GM15510 (cell line): ENCODE data around the gene PIGQ.

ENCODE experiments used
- POLR2A ChIP-seq: IDR thresholded peaks from 3 replicates; pipeline ENCODE4 v1.6.1; 2011; ENCODE audit warnings: borderline replicate concordance; ENCODE audit not compliant: insufficient read length; ENCODE audit errors: extremely low read depth

Gene PIGQ

DNA sequence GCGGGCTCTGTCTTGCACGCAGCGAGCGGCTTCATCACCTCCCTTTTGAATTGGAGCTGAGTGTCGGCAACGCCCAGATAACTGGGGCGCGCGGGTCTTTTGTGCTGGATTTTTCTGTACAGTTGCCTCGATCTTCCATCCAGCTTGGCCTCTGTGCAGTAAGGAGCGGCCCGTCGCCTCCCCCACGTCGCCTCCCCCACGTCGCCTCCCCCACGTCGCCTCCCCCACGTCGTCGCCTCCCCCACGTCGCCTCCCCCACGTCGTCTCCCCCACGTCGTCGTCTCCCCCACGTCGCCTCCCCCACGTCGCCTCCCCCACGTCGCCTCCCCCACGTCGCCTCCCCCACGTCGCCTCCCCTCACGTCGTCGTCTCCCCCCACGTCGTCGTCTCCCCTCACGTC is 25.3 kb upstream of the PIGQ start:
- no peak for TF ChIP-seq POLR2A

DNA sequence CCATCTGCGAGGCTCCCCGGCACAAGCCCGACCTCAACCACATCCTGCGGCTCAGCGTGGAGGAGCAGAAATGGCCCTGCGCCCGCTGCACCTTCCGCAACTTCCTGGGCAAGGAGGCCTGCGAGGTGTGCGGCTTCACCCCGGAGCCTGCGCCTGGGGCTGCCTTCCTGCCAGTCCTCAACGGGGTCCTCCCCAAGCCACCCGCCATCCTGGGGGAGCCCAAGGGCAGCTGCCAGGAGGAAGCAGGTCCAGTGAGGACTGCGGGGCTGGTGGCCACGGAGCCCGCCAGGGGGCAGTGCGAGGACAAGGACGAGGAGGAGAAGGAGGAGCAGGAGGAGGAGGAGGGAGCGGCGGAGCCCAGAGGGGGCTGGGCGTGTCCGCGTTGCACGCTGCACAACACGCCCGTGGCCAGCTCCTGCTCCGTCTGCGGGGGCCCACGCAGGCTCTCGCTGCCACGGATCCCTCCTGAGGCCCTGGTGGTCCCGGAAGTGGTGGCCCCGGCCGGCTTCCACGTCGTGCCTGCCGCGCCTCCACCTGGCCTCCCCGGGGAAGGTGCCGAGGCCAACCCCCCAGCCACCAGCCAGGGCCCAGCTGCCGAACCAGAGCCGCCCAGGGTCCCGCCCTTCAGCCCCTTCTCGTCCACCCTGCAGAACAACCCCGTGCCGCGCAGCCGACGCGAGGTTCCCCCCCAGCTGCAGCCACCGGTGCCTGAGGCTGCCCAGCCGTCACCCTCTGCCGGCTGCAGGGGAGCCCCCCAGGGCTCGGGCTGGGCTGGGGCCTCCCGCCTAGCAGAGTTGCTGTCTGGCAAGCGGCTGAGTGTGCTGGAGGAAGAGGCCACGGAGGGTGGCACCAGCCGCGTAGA is 22.6 kb upstream of the PIGQ start:
- no peak for TF ChIP-seq POLR2A

DNA sequence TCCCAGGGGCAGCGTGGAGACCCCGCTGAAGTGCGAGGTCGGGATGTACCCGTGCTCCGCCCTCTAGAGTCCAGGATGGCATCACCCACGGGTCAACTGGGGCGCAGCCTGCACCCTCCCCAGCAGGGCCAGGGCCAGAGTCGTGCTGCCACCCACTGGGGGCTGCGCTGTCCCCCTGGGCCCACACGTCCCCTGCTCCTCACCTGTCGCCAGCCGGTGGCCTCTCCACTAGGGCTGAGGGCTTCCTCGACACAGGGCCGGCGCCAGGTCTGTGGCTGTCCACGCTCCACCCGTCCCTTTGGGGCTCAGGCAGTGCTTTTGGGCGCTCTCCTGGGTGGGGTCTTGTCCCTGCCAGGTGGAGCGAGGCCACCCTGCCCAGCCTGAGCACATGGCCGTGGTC is 21.2 kb upstream of the PIGQ start:
- TF ChIP-seq POLR2A, result no peak

DNA sequence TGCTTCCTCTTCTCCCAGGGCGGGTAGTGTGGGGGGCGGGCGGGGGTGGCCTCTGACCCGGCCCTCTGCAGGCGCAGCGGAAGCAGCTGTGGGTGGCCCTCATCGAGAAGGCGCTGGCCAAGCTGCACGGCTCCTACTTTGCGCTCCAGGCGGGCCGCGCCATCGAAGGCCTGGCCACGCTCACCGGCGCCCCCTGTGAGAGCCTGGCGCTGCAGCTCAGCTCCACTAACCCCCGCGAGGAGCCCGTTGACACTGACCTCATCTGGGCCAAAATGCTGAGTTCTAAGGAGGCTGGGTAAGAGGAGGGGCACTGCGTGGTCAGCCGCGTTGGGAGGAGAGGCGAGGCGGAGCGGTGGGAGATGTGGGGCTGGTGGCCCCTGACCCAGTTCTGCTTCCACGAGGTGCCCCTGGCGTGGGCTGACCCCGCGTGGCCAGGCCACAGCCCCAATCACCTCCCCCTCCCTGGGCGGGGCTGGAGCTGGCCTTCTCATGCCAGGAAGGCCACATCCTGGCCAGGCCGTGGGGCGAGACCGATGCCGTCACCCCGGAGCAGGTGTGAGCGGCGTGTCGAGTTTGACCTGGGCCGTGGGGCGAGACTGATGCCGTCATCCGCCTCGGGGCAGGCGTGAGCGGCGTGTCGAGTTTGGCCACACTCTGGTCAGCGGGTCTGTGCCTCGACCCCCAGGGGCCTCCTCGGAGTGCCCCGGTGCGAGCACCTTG is 20.1 kb upstream of the PIGQ start:
- no peak for TF ChIP-seq POLR2A

DNA sequence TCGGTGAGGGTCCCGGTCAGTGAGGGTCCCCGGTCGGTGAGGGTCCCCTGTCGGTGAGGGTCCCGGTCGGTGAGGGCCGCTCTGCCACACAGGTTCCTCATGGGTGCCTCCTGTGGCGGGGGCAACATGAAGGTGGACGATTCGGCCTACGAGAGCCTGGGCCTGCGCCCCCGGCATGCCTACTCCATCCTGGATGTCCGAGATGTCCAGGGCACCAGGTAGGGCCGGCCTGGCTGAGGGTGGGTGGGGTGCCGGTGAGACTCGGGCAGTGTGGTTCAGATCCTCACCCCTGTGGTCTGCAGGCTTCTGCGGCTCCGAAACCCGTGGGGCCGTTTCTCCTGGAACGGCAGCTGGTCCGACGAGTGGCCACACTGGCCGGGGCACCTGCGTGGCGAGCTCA is 18.6 kb upstream of the PIGQ start:
- no peak for TF ChIP-seq POLR2A

DNA sequence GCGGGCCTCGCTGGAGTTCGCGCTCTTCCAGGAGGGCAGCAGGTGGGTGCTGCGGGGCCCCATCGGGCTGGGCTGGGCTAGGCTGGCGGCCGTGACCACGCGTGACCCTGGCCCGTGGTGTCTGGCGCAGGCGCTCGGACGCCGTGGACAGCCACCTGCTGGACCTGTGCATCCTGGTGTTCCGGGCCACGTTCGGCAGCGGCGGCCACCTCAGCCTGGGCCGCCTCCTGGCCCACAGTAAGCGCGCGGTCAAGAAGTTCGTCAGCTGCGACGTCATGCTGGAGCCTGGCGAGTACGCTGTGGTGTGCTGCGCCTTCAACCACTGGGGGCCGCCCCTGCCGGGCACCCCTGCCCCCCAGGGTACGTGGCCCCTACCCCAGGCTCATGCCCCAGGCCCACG is 17.6 kb upstream of the PIGQ start:
- no peak for TF ChIP-seq POLR2A

DNA sequence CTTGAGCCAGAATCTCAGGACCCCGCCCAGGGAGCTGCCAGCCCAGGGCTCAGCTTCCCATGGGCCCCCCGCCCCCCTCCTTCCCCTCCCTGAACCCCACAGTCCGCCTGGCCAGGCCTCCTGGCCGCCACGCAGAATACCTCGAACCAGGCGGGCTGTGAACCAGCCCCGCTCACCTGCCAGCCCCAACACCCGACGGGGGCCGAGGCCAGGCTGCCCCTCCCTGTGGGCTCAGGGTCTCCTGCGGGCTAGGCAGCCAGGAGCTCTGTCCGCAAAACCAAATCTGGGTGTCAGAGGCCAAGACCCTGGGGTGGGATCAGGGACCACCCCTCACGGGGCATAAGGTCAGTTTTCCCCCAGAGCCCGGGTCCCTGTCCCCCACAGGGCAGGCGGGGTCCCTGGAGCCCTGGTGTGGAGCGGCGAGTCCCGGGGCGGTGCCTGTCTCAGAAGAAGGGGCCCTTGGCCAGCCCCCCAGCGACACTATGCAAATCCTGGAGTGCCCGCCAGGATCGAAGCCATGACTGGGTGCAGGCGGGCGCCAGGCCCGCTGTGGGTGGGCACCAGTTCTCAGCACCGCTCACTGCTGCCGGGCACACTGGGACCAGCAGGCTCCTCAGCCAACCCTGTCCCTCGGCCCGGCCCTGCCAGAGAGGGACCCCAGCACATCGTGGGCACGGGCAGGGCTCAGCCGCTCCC is 16.0 kb upstream of the PIGQ start:
- no peak for TF ChIP-seq POLR2A

DNA sequence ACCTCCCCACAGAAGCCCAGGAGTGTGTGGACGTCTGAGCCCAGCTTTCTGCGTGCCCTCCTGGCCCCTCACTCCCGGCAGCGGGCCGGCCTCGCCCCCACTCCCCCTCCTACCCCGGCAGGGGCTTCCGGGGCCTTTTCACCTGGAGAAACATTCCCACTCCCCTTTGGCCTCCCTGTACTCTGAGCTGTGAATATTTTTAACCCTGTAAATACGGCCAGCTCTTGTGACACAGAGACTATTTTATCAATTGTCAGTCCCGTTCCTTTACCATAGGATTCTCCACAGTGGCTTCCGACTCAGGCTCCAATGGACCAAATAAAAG is 15.5 kb upstream of the PIGQ start:
- TF ChIP-seq POLR2A, result no peak

DNA sequence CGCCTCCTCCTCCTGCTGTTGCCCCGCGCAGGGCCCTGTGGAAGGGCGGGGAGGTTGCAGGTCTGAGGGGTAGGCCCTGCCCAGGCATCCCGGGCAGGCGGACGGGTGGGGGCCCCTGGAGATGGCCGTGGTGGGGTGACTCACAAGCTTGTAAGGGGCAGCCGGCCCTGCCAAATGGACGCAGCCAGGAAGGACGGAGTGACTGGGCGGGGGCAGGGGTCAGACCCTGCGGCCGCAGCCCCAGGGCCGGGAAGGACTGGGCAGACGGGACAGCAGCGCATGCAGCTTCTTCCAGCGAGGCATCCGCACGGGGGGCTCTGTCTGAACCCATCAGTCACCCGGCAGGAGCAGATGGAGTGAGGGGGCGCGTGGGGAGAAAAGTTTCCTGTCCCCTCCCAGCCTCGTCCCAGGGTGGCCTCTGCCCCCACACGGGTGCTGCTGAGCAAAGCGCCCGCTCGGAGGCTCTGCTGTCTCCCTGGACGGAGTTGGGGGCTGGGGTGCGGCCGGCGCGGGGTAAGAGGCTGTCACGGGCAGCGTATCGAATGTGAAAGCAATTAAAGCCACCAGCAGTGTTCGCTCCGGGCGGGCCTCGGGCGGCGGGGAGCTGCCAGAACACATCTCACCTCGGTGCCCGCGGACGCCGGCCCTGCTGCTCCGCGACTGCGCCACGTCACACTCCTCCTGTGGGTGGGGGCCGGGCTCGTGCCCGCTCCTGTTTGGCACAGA is 15.0 kb upstream of the PIGQ start:
- no peak for TF ChIP-seq POLR2A

DNA sequence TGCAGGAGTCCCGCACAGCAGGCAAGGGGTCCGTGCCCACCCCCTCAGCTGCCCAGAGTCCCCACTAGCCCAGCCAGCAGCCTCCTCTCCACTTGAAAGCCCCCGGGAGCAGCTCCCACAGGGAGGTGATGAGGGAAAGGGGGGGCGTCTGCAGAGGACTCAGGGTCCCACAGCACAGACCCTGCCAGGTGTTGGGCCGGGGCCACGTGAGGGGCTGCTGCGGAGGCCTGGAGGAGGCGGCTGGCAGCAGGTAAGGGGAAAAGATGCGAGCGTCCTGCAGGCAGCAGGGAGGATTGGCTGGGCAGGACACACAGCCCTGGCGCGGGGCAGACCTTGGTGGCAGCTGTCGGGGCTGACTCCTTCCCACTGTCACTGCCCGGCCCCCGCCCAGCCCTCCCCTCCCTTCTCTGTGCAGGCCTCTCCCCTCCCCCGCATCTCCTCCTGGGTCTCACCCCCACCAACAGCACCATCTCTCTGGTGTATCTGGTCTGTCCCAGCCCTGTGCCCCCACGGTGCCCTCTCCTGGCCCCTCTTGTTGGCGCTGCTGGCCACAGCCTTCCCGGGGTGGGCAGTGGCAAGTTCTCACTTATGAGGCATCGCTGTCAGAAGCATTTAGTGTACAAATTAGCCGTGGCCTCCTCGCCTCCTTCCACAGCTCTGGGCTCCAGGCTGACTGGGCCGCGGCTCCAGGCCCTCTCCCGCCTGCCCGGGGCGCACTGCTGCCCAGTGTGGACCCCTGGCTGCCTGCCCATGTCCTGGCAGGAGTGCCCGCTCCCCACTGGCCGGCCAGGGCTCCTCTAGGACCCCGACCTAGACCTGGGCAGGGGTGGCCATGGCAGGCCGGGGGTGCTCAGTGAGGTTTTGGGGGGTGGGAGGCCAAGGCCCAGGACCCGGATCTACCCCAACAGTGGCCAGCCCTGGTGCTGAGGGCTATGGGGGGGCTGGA is 14.0 kb upstream of the PIGQ start:
- no peak for TF ChIP-seq POLR2A

DNA sequence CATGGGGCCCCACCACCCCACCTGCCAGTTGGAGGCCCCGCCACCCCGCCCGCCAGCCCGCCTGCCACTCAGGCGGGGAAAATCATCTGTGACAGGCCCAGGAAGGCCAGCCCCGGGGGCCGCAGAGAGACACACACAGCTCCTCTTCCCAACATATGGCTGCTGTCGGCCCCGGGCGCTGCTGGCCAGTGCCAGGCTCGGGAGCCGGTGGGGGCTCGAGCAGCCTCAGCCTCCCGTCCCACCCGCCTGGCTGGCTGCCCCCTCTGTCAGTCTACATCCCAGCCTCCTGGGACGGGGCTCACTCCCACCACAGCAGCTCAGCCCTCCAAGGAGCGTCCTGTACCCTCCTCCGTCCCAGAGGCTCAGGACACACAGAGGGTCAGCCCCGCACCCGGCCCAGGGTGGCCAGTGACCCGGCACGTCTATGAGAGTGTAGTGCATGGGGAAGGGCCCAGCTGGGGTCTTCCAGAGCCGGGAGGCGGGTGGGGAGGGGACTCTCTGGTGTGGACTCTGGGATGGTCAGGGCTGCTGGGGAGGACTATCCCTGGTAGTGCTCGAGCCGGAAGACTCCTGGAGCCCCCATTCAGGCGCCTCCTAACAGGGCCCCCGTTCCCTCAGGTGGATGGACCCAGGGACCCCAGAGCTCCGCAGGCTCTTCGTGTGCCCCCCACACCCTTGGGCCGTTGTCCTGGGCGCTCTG is 13.1 kb upstream of the PIGQ start:
- TF ChIP-seq POLR2A, result no peak

DNA sequence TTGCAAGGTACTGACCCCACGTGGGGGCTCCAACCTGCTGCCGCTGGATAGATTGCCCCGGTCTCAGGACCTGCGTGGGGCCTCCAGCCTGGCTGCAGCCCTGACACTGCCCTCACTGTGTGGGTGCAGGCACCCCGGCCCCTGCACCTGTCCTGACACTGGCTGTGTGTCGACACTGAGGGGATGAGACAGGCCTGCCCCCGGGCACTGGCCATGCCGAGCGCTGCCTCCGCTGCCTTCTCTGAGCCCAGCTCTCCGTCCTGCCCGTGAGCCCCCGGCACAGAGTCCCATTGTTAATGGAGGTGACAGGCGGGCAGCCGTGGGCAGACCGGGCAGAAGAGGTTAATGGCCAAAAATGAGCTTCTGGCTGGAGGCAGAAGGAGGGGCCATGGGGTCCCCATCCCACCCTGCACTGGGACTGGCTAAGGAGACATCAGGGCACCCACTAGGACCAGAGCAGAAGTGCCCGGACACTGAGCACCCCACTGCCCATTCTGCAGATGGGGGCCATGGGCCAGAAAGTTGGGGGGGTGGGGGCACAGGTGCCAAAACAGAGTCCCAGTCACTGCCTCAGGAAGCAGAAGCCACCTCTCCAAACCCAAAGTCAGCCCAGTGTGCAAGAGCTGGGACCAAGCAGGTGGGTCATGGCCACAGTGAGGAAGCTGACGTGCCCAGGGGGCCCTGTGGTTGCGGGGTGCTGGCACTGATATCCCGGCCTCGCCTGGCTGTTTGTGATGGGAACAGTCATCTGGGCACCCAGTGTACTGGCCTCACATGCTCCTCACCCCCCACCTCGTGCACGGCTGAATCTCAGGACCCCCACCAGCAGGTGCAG is 12.1 kb upstream of the PIGQ start:
- TF ChIP-seq POLR2A, result no peak
